GM15510 (cell line): ENCODE results near the gene CSAG2.
"Not testable (repeated sequence)": the region's sequence is repeated elsewhere in the genome, so short reads cannot be mapped to it uniquely, and the experiment has no call there.

Experiments
- POLR2A ChIP-seq: IDR thresholded peaks from 3 replicates; pipeline ENCODE4 v1.6.1; 2011; ENCODE audit warnings: borderline replicate concordance; ENCODE audit not compliant: insufficient read length; ENCODE audit errors: extremely low read depth

The CSAG2 gene, protein sequence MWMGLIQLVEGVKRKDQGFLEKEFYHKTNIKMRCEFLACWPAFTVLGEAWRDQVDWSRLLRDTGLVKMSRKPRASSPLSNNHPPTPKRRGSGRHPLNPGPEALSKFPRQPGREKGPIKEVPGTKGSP

GRCh38 chrX:152709173-152709572, at the start of gene CSAG2:
CSAG2 (minus strand) TSS chrX:152709273; CDS start chrX:152709112, 161 bp downstream.
- not testable (repeated sequence) for TF ChIP-seq POLR2A

- not testable (repeated sequence) for TF ChIP-seq POLR2A
Observed at GRCh38 chrX:152753686-152754650, 44.9 kb upstream of the CSAG2 start, which contains the start of gene MAGEA2. MAGEA2 (minus strand) TSS chrX:152753842; CDS start chrX:152751363, 2,479 bp downstream.

GRCh38 chrX:152738560-152738959, 29.5 kb upstream of the CSAG2 start:
- no peak for TF ChIP-seq POLR2A

GRCh38 chrX:152735860-152736511, 26.9 kb upstream of the CSAG2 start:
- TF ChIP-seq POLR2A, result no peak

- TF ChIP-seq POLR2A, result no peak
Observed at GRCh38 chrX:152735101-152735500, 26.0 kb upstream of the CSAG2 start.

DNA sequence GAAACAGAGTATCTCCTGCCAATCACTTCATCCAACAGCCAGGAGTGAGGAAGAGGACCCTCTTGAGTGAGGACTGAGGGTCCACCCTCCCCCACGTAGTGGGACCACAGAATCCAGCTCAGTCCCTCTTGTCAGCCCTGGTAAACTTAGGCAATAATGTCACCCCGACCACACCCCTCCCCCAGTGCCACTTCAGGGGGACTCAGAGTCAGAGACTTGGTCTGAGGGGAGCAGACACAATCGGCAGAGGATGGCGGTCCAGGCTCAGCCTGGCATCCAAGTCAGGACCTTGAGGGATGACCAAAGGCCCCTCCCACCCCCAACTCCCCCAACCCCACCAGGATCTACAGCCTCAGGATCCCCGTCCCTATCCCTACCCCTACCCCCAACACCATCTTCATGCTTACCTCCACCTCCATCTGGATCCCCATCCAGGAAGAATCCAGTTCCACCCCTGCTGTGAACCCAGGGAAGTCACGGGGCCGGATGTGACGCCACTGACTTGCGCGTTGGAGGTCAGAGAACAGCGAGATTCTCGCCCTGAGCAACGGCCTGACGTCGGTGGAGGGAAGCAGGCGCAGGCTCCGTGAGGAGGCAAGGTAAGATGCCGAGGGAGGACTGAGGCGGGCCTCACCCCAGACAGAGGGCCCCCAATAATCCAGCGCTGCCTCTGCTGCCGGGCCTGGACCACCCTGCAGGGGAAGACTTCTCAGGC, 24.3 kb upstream of the CSAG2 start, which contains the start of the genes CSAG1 and MAGEA12:
Gene CSAG1 (minus strand): TSS at position 461 of the 715 bp plus-strand sequence. CDS start 1,261 bp downstream, outside the sequence.
Gene MAGEA12 (plus strand): TSS at position 497 of the 715 bp plus-strand sequence. CDS start 2,405 bp downstream, outside the sequence.
- TF ChIP-seq POLR2A, result no peak

- no peak for TF ChIP-seq POLR2A
Observed at GRCh38 chrX:152725409-152725808, 16.3 kb upstream of the CSAG2 start.

DNA sequence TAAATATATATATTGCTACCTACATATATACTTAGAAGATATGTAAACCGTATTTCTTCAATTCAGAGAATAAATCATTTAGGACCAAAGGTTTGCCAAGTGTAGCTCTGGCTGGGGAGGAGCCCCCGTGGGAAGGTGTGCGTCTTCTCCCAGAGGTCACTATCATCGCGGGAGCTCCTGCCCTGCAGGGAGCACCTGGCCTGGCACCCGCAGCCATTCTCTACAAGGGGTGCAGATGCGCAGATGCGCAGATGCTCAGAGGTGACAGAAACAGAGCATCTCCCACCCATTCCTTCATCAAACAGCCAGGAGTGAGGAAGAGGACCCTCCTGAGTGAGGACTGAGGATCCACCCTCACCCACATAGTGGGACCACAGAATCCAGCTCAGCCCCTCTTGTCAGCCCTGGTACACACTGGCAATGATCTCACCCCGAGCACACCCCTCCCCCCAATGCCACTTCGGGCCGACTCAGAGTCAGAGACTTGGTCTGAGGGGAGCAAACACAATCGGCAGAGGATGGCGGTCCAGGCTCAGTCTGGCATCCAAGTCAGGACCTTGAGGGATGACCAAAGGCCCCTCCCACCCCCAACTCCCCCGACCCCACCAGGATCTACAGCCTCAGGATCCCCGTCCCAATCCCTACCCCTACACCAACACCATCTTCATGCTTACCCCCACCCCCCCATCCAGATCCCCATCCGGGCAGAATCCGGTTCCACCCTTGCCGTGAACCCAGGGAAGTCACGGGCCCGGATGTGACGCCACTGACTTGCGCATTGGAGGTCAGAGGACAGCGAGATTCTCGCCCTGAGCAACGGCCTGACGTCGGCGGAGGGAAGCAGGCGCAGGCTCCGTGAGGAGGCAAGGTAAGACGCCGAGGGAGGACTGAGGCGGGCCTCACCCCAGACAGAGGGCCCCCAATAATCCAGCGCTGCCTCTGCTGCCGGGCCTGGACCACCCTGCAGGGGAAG, 5.0 kb upstream of the CSAG2 start, which contains the start of gene MAGEA2B:
Gene MAGEA2B (plus strand): TSS at position 814 of the 973 bp plus-strand sequence. CDS start 2,479 bp downstream, outside the sequence.
- TF ChIP-seq POLR2A, result not testable (repeated sequence)

GRCh38 chrX:152697952-152698931, 10.8 kb downstream of the CSAG2 start, which contains the start of gene MAGEA3:
MAGEA3 (plus strand) TSS chrX:152698794; CDS start chrX:152700833, 2,039 bp downstream.
- not testable (repeated sequence) for TF ChIP-seq POLR2A

DNA sequence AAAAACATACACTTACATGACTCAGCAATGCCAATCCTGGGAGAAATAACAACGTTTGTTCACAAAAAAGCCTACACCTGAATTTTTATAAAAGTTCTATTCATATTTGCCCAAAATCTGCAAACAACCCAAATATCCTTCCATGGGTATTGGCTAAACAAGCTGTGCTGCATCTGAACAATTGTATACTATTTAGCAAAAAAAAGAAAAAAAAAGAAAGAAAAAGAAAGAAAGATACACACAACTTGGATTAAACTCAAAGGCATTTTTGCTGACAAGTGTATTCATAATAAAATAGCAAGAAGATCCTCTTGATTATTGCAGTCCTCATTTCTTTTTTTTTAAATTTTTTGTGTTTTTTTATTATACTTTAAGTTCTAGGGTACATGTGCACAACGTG, 34.9 kb downstream of the CSAG2 start:
- no peak for TF ChIP-seq POLR2A

DNA sequence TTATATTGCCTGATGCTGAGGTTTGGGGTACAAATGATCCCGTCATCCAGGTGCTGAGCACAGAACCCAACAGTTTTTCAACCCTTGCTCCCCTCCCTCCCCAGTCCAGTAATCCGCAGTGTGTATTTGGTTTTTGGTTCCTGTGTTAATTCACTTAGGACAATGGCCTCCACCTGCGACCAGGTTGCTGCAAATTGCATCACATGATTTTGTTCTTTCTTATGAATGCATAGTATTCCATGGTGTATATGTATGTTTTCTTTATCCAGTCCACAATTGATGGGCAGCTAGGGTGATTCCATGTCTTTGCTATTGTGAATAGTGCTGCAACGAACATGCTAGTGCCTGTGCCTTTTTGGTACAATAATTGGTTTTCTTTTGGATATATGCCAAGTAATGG, 46.0 kb downstream of the CSAG2 start:
- TF ChIP-seq POLR2A, result no peak

DNA sequence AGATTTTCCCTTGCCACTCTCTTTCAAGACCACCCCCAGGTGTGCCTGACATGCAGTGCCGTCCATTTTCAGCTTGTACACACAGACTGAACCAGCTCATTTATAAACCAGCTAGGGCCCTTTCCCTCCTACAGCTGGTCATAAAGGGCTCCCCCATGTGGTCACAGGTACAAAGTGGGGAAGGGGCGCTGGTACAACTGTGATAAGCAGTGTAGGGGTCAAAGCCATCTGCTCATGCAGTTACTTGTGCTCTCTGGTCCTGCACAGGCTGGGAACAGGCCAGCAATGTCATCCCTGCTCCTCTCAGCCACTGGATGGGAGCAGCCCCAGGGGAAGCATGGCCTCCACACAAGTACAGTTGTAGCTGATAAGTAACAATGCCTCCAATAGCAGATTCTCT, 50.8 kb downstream of the CSAG2 start:
- no peak for TF ChIP-seq POLR2A
